ENCODE data around the gene ANKS1A. TPM values are rescaled to one million over a fixed set of nuclear protein-coding genes. Genes with fewer than 3 reads are reported as not detected.

ANKS1A gene
- total RNA-seq, 1 experiment from 2014 or later = 28.5 TPM

- Histone ChIP-seq H3K9me3 (ENCODE audit: insufficient read depth, low read depth) (no peaks in the 10 kb centered on the region), H3F3A (ENCODE audit: insufficient read depth, low read depth) (no peaks in the 10 kb centered on the region), H3K9me2 (ENCODE audit: insufficient read depth) (no peaks in the 10 kb centered on the region), H3K79me2 (ENCODE audit: low read depth) (no peaks in the 10 kb centered on the region), H3K27ac (no peak overlapping the region), H2AFZ (no peak overlapping the region), H3K36me3 (ENCODE audit: low read depth) (no peaks in the 10 kb centered on the region), H3K4me1 (replicated peaks; ENCODE audit: insufficient read depth) (no peaks in the 10 kb centered on the region), H3K4me3 (no peak overlapping the region), H3K4me2 (no peak overlapping the region), H3K27me3 (ENCODE audit: insufficient read depth, low read depth) (no peaks in the 10 kb centered on the region), H4K20me1 (ENCODE audit: insufficient read depth) (0 out of 2 replicates have a peak, but pooled peaks cover 2% of the 10 kb centered on the region)
- DNase-seq = no peak
- intact Hi-C loops (cut with micrococcal nuclease; ENCODE audit: unreplicated experiment) = no loop called here
- BruUV-seq (replicated peaks) = no TSS peak
- ChIA-PET CTCF (interaction anchor here (0.6 kb wide), 1 partner anchor 97 kb away, joined by 5 read pairs; no protein-coding TSS in a partner anchor), POLR2A (ENCODE audit: unreplicated experiment) (no interaction called here)
- TF ChIP-seq CTCF (conservative IDR thresholded peaks at IDR 0.05) (no peak), EZH2 (IDR thresholded peaks at IDR 0.05; ENCODE audit: low read depth) (no peak)
Measured at GRCh38 chr6:35084511-35085203, 195.6 kb downstream of the ANKS1A start.

DNA sequence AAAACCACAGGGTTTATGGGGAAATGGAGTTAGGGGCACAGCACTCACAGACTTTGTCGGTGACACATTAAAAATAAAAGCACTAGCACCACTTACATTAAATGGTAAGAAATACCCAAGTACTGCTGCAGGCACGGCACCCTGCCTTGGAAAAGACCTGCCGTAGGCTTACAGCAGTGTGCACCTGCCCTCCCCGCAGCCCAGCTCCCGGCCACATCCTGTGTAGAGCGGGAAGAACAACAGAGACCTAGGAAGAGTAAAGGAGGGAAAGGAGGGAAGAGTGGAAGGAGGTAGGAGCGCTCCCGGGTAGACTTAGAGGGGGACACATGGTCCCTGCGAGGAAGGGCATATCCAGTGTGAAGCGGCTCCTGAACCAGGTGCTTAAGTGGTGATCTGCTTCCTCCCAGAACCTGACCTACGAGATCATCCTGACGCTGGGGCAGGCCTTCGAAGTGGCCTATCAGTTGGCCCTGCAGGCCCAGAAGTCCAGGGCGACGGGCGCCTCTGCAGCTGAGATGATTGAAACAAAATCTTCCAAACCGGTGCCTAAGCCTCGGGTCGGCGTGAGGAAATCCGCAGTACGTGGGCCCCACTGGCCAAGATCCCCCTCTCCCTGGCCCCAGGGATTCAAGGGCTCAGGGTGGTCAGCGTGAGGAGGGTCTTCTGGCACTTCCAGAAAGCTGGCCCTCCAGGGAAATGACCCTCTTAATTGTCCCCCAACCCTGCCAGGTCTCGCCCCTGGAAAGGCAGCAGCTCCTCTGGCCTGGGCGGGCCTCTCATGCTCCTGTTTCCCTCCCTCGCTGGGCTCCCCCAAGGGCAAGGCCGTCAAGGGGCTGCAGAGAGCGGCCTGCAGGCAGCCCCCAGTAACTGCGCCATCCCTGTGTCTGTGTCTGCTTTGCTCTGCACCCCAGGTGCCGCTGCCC lies 196.6 kb downstream of the ANKS1A start:
- Histone ChIP-seq H3K4me1 (replicated peaks; ENCODE audit: insufficient read depth) (no peaks in the 10 kb centered on the region), H3K27ac (no peak overlapping the region)
- POLR2A ChIA-PET (ENCODE audit: unreplicated experiment) = no interaction called here

DNA sequence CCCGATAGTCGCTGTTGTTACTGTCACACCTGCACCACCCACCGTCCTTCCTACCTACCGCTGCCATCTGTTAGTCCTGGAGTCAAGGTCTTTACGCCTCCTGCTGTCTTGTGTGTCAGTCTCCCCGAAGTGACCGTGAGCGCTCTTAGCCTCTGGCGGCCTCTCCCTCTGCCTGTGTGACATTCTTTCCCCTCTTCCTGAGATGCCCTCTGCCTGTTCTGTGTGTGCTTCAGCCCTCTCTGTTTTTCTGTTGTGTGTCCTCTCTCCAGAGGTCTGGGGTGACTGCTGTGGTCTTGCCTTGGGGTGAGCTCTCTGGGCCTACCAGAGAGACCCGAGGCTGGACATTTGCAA lies 197.2 kb downstream of the ANKS1A start:
- Histone ChIP-seq H3K9me3 (ENCODE audit: insufficient read depth, low read depth) (no peaks in the 10 kb centered on the region), H3K27me3 (ENCODE audit: insufficient read depth, low read depth) (no peaks in the 10 kb centered on the region), H2AFZ (no peak overlapping the region), H4K20me1 (ENCODE audit: insufficient read depth) (0 out of 2 replicates have a peak, but pooled peaks cover 2% of the 10 kb centered on the region), H3K4me2 (no peak overlapping the region), H3K79me2 (ENCODE audit: low read depth) (no peaks in the 10 kb centered on the region), H3F3A (ENCODE audit: insufficient read depth, low read depth) (no peaks in the 10 kb centered on the region), H3K4me1 (replicated peaks; ENCODE audit: insufficient read depth) (no peaks in the 10 kb centered on the region), H3K27ac (no peak overlapping the region), H3K36me3 (ENCODE audit: low read depth) (no peaks in the 10 kb centered on the region), H3K9me2 (ENCODE audit: insufficient read depth) (no peaks in the 10 kb centered on the region), H3K4me3 (no peak overlapping the region)
- POLR2A ChIA-PET (ENCODE audit: unreplicated experiment) = no interaction called here
- DNase-seq = no peak
- BruUV-seq (replicated peaks) = no TSS peak
- intact Hi-C loops (cut with micrococcal nuclease; ENCODE audit: unreplicated experiment) = no loop called here
- CTCF ChIA-PET = no interaction called here
- TF ChIP-seq EZH2 (IDR thresholded peaks at IDR 0.05; ENCODE audit: low read depth) = no peak
- no peak for TF ChIP-seq CTCF (conservative IDR thresholded peaks at IDR 0.05)

More for the DNA sequence above, 196.6 kb downstream of the ANKS1A start:
- DNase-seq = no peak
- Histone ChIP-seq H3K4me3 (no peak overlapping the region), H4K20me1 (ENCODE audit: insufficient read depth) (0 out of 2 replicates have a peak, but pooled peaks cover 2% of the 10 kb centered on the region), H3K4me2 (no peak overlapping the region), H3K9me2 (ENCODE audit: insufficient read depth) (no peaks in the 10 kb centered on the region), H3F3A (ENCODE audit: insufficient read depth, low read depth) (no peaks in the 10 kb centered on the region), H2AFZ (no peak overlapping the region), H3K27me3 (ENCODE audit: insufficient read depth, low read depth) (no peaks in the 10 kb centered on the region), H3K36me3 (ENCODE audit: low read depth) (no peaks in the 10 kb centered on the region), H3K9me3 (ENCODE audit: insufficient read depth, low read depth) (no peaks in the 10 kb centered on the region), H3K79me2 (ENCODE audit: low read depth) (no peaks in the 10 kb centered on the region)
- CTCF ChIA-PET = no interaction called here
- intact Hi-C loops (cut with micrococcal nuclease; ENCODE audit: unreplicated experiment) = no loop called here
- TF ChIP-seq EZH2 (IDR thresholded peaks at IDR 0.05; ENCODE audit: low read depth) (no peak), CTCF (conservative IDR thresholded peaks at IDR 0.05) (no peak)
- BruUV-seq (replicated peaks) = no TSS peak

Data from PC-9 (cell line).